Endodermal cell (in vitro differentiated cells): ENCODE data around the gene BET1. TPM values are rescaled to one million over a fixed set of nuclear protein-coding genes. Genes with fewer than 3 reads are reported as not detected.

Source experiments
- DNase-seq: peaks from one replicate; pipeline ENCODE4 v3.0.0-alpha.2; 2017
- H3K27ac ChIP-seq: 2 replicates; pipeline ENCODE4 v1.5.1; 2013; ENCODE audit warnings: mild to moderate bottlenecking, low read depth, low read length, moderate library complexity
- H3K27me3 ChIP-seq: 2 replicates; pipeline ENCODE4 v1.6.1; 2013; ENCODE audit warnings: mild to moderate bottlenecking, low read length, moderate library complexity; ENCODE audit not compliant: insufficient read depth, control insufficient read depth, poor library complexity, severe bottlenecking
- H3K36me3 ChIP-seq: 2 replicates; pipeline ENCODE4 v1.7.0; 2013; ENCODE audit warnings: mild to moderate bottlenecking, low read length, moderate library complexity; ENCODE audit not compliant: control insufficient read depth, insufficient read depth
- H3K4me1 ChIP-seq: one replicate; pipeline ENCODE4 v1.7.0; 2013; ENCODE audit warnings: low read length; ENCODE audit not compliant: control insufficient read depth, insufficient read depth
- H3K4me3 ChIP-seq: 2 replicates; pipeline ENCODE4 v1.5.1; 2013; ENCODE audit warnings: mild to moderate bottlenecking, low read length, moderate library complexity
- H3K9ac ChIP-seq: 2 replicates; pipeline ENCODE4 v1.6.1; 2013; ENCODE audit warnings: mild to moderate bottlenecking, low read length, moderate library complexity; ENCODE audit not compliant: poor library complexity, severe bottlenecking; ENCODE audit errors: extremely low read depth
- H3K9me3 ChIP-seq: 2 replicates; pipeline ENCODE4 v1.6.1; 2013; ENCODE audit warnings: mild to moderate bottlenecking, low read length, moderate library complexity; ENCODE audit not compliant: control insufficient read depth
- H3K27ac Mint-ChIP-seq: 2 replicates; pipeline ENCODE4 v1.8.0; 2020; ENCODE audit warnings: mixed read lengths
- H3K27me3 Mint-ChIP-seq: 2 replicates; pipeline ENCODE4 v1.8.0; 2021; ENCODE audit warnings: mild to moderate bottlenecking, mixed read lengths; ENCODE audit not compliant: insufficient read depth
- H3K36me3 Mint-ChIP-seq: 2 replicates; pipeline ENCODE4 v1.8.0; 2020; ENCODE audit warnings: low read depth, mixed read lengths
- H3K4me1 Mint-ChIP-seq: 2 replicates; pipeline ENCODE4 v1.8.0; 2020; ENCODE audit warnings: mixed read lengths
- H3K4me3 Mint-ChIP-seq: 2 replicates; pipeline ENCODE4 v1.8.0; 2020; ENCODE audit warnings: mild to moderate bottlenecking, moderate library complexity, mixed read lengths
- H3K9me3 Mint-ChIP-seq: 2 replicates; pipeline ENCODE4 v1.8.0; 2020; ENCODE audit warnings: mild to moderate bottlenecking, mixed read lengths
- WGBS, 2 experiments: methylation state at CpG; one replicate each; pipeline versions ENCODE4 v1.1.5 to v1.1.7; 2013; ENCODE audit warnings: missing lambda C conversion rate in 2 of 2, mixed read lengths in 1 of 2; ENCODE audit not compliant: insufficient coverage in 1 of 2, insufficient read length in 1 of 2; 5-methylcytosine and 5-hydroxymethylcytosine counted together
- total RNA-seq, 2 donors: library from RNA; stranded (reverse); fragmentation: NEBNext Ultra II Directional in 1 of 2; extraction: Animal tissue kit (Norgen Biotek cat#: 25700) in 1 of 2; gene quantifications; 2 replicates in 1 of 2; 3 replicates in 1 of 2; pipeline ENCODE4 v1.2.1, GENCODE V29; 2021
- TF ChIP-seq, protein P1 (sequence below): fragments of 200-600 bp; sonication (generic); conservative IDR thresholded peaks from 2 replicates; pipeline ENCODE4 v1.5.0; 2021; ENCODE audit warnings: antibody characterized with exemption, mild to moderate bottlenecking

The BET1 gene
- total RNA-seq, 2 donors from 2014 or later, result 27.6 to 36.3 TPM

DNA sequence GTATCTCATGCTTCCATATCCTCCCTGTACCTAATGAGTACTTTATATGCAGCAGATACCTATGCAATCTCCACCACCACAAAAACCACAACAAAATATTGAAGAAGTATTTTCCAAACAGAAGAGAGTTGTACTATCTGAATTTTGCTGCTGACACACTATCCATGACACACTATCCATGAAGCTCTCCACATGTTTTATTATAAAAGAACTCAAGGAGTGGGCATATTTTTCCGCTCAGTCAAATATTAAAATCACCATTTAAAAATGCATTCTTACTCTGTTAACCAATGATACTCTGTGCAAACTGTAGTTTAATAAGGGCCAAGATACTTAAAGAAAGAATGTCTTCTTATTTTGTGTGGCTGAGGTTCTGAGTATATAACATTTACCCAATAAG, 2.8 kb downstream of the BET1 start:
- Mint-ChIP-seq H3K4me1 (peaks cover 21% of the 10 kb centered on the region), H3K4me3 (no peak overlapping the region)

DNA sequence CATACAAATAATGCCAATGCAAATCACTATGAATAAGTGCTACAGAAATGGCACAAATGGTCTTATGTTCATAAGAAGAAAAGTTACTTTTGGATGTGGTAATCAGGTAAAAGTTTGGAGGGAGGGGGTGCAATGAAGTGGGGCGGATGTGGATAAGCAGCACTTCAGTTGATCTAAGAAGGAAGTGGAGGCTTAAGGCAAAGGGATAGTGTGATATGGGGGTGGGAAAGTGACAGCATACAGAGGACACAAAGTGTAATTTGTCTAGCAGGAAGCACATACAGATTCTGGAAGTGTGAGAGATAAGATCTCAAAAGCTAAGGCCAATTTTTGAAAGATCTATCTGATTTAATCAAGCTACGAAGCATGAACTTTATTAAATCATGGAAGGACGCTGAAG, 6.3 kb downstream of the BET1 start:
- peak overlapping the region; percentile 44 for H3K27ac Mint-ChIP-seq
- no peak overlapping the region for H3K27ac ChIP-seq
- no peak overlapping the region for H3K9ac ChIP-seq
- H3K4me3 ChIP-seq, result no peak overlapping the region
- H3K9me3 ChIP-seq, result no peaks in the 10 kb centered on the region
- peaks cover 3% of the 10 kb centered on the region for H3K4me1 ChIP-seq
- H3K9me3 Mint-ChIP-seq, result no peaks in the 10 kb centered on the region
- H3K36me3 ChIP-seq, result peaks cover 49% of the 10 kb centered on the region
- no peaks in the 10 kb centered on the region for H3K27me3 ChIP-seq
- H3K4me3 Mint-ChIP-seq, result no peak overlapping the region
- no peak for DNase-seq
- no peaks in the 10 kb centered on the region for H3K27me3 Mint-ChIP-seq
- peaks cover 40% of the 10 kb centered on the region for H3K36me3 Mint-ChIP-seq
- H3K4me1 Mint-ChIP-seq, result peaks cover 10% of the 10 kb centered on the region
- TF ChIP-seq, protein P1, sequence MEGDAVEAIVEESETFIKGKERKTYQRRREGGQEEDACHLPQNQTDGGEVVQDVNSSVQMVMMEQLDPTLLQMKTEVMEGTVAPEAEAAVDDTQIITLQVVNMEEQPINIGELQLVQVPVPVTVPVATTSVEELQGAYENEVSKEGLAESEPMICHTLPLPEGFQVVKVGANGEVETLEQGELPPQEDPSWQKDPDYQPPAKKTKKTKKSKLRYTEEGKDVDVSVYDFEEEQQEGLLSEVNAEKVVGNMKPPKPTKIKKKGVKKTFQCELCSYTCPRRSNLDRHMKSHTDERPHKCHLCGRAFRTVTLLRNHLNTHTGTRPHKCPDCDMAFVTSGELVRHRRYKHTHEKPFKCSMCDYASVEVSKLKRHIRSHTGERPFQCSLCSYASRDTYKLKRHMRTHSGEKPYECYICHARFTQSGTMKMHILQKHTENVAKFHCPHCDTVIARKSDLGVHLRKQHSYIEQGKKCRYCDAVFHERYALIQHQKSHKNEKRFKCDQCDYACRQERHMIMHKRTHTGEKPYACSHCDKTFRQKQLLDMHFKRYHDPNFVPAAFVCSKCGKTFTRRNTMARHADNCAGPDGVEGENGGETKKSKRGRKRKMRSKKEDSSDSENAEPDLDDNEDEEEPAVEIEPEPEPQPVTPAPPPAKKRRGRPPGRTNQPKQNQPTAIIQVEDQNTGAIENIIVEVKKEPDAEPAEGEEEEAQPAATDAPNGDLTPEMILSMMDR, result no peak
- WGBS, 2 experiments, result 94 to 97% methylated on average over 3 of the region's 3 CpGs

More for the DNA sequence above, 2.8 kb downstream of the BET1 start:
- H3K9me3 Mint-ChIP-seq, result no peaks in the 10 kb centered on the region
- Histone ChIP-seq H3K9me3 (no peaks in the 10 kb centered on the region), H3K27ac (no peak overlapping the region), H3K4me1 (peaks cover 3% of the 10 kb centered on the region), H3K4me3 (peak overlapping the region; percentile 100), H3K36me3 (peaks cover 23% of the 10 kb centered on the region), H3K27me3 (no peaks in the 10 kb centered on the region), H3K9ac (no peak overlapping the region)
- WGBS, 2 experiments, result 100% methylated on average over 1 of the region's 1 CpG; no CpG with 5 or more reads in 1 of the 2 experiments
- TF ChIP-seq, protein P1, result no peak
- peaks cover 26% of the 10 kb centered on the region for H3K36me3 Mint-ChIP-seq
- H3K27me3 Mint-ChIP-seq, result no peaks in the 10 kb centered on the region
- DNase-seq, result no peak
- H3K27ac Mint-ChIP-seq, result no peak overlapping the region

DNA sequence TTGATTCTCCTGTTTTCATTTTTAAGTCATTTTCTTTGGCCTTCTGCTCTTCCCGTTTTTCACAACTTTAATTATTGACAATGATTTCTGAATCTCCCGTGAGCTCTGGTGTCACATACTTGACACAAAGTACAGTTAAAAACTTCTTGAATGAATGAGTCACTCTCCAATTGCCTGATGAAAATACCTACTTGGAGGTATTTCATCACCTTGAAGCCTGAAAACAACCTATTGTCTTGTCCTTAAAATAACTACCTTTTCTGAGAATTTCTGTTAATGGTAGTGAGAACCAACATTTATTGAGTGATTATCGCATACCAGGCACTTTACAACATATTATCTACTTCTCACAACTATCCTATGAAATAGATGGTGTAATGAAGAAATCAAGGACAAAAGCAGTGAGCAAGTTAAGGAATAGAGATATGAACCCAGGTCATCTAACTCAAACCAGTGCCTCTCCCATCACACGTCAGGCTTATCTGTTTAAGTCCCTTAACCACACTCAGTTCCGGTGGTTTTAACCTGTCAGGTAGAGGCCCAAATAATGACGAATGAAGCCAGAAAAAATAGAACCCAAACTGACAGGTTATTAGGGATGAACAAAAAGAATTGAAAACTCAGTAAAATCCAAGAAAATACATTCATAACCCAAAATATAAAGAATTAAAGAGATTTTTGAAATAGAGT, 11.6 kb downstream of the BET1 start:
- TF ChIP-seq, protein P1, result no peak
- Mint-ChIP-seq H3K27ac (no peak overlapping the region), H3K4me3 (no peak overlapping the region), H3K9me3 (no peaks in the 10 kb centered on the region), H3K36me3 (peaks cover 18% of the 10 kb centered on the region), H3K4me1 (peaks cover 3% of the 10 kb centered on the region), H3K27me3 (no peaks in the 10 kb centered on the region)
- DNase-seq, result no peak
- Histone ChIP-seq H3K9ac (no peak overlapping the region), H3K9me3 (no peaks in the 10 kb centered on the region), H3K36me3 (peaks cover 32% of the 10 kb centered on the region), H3K4me1 (no peaks in the 10 kb centered on the region), H3K27me3 (no peaks in the 10 kb centered on the region), H3K27ac (no peak overlapping the region), H3K4me3 (no peak overlapping the region)
- WGBS, 2 experiments, result 77 to 81% methylated on average over 1 to 5 of the region's 6 CpGs
